Stimulated activated CD4-positive, alpha-beta T cell treated with anti-CD3 and anti-CD28 coated beads, Interleukin-4, amount 100 ng/mL, for 4 hours (primary cell): ENCODE measurements around the gene NIPA2.

Experiments
- DNase-seq, 2 experiments: peaks; one replicate each; pipeline ENCODE4 v3.0.0-alpha.2; 2020

NIPA2 gene

GRCh38 chr15:22839046-22839695 lies 705 bp downstream of the NIPA2 start:
- DNase-seq, result no peak

GRCh38 chr15:22844421-22845288 lies 6.2 kb downstream of the NIPA2 start:
- no peak for DNase-seq

- DNase-seq, result no peak
Measured at GRCh38 chr15:22845289-22845900, 6.9 kb downstream of the NIPA2 start.

DNA sequence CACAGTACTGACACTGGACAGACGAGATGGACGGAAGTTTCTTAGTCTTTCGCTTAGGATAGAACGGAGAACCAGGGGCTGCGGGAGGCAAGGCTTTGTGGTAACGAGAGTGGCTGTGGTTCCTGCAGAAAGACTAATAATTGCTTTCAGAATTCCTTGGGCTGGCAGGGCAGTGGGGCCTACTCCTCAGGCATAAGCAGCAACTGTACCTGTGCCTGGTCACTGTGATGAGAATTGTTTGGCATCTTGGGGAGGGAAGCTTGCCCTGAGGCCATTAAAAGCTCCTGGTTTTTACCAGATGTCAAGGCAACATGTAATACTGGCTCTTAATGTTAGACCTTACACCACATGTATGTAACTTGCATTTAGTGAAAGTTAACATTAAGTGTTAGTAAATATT lies 7.6 kb downstream of the NIPA2 start:
- DNase-seq, result no peak

GRCh38 chr15:22850055-22850454 lies 11.6 kb downstream of the NIPA2 start:
- no peak for DNase-seq

DNA sequence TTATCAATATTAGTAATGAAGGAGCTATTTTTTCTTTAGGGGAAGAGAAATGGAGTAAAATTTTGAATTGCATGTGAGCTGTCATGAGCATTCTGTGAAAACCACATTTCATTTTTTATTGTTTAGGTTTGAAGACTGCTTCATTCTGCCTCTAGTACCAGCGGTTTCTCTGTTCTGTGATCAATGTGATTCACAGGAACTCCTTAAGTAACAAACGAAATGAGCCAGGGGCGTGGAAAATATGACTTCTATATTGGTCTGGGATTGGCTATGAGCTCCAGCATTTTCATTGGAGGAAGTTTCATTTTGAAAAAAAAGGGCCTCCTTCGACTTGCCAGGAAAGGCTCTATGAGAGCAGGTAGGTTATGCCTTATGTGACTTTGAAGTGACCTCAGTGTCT lies 13.0 kb downstream of the NIPA2 start:
- DNase-seq, result no peak

DNA sequence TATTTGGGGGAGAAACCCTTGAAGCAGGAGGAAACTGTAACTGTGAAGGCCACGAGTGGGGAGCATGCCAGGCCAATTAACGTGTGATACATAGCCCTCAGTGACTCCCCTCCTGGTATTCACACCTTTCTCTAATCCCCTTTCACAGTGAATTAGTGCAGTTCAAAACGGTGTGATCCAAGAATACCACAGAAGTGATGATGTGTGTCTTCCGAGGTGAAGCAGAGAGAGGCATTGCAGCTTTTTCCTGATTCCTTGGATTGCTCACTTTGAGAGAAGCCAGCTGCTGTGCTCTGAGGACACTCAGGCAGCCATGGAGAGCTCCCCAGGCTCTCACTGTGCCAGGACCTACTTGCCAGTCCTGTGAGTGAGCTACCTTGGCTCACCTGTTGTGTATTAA lies 17.3 kb downstream of the NIPA2 start:
- DNase-seq, result no peak

DNA sequence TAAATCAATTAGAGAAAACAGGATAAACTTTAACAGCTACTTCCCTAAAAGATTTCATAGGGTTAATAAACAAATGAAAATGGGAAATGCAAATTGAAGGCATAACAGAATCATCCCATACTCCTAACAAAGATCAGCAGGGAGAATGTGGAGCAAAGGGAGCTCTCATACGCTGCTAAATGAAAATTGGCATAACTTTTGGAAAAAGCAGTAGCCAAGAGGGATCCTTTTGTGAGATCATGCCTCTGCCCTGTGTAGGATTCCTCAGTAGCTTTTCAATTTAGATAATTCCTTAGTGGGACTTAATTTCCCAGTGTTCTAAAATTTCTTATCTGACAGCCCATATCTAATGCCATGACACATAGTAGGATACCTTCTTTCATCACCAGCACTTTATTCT lies 18.2 kb downstream of the NIPA2 start:
- DNase-seq, result no peak

GRCh38 chr15:22861161-22861560 lies 22.7 kb downstream of the NIPA2 start:
- no peak for DNase-seq

GRCh38 chr15:22863356-22863755 lies 24.9 kb downstream of the NIPA2 start:
- no peak for DNase-seq

- DNase-seq, result no peak
Measured at GRCh38 chr15:22866079-22866478, 27.6 kb downstream of the NIPA2 start.

GRCh38 chr15:22867886-22868285 lies 29.4 kb downstream of the NIPA2 start:
- DNase-seq, result no peak

DNA sequence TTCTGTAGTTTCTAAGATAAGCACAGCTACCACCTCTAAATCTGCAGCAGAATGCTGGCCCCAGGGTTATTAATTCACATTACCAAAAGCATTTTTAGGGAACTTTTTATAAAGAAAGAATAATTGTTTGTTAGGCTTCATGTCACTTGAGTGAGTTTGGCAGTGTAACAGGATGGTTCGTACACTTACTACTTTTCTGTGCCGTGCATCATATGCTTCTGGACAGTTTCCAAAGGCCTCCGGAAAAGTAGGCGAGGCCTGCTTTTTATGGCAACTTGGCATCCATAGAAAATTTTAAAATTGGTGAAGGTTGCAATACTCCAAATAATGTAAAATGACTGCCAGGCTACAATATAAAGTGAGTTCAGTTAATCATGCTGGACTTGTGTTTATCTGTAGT lies 30.0 kb downstream of the NIPA2 start:
- no peak for DNase-seq

DNA sequence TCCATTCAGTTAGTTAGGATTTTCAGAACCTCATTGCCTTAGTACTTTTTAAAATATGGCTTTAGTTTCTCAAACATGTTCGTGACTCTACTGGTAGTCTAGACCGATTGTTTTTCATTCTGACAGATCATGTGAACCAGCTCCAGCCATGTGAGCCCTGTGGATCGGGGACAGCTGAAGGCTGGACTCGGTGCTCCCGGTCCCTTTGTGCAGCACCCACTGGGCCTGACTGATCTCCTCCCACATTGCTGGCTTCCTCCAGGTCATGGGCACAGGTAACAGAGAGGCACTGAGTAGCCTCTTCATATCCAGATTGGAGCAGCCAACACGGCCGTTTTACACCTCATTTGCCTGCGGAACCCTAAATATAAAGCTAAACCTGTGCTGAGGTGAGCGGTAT lies 30.5 kb downstream of the NIPA2 start:
- no peak for DNase-seq

- DNase-seq, result no peak
Measured at GRCh38 chr15:22869856-22870255, 31.4 kb downstream of the NIPA2 start.

DNA sequence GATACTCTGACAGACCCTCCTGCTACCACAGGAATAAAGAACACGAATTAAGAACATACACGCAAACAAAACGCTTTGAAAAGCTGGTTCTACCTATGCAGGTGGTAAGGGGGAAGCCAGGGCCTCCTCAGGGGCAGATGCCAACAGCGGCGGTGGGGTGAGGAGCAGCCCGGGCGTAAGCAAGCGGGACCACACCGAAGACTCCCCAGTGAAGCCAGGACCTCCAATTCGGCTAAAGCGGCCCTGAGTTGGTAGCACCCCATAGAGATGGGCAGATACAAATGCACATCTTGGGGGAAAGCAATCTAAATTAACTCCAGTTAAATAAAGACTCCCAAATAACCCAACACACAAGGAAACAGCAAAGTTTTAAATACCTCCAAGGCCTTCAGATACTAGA lies 32.4 kb downstream of the NIPA2 start:
- no peak for DNase-seq

DNA sequence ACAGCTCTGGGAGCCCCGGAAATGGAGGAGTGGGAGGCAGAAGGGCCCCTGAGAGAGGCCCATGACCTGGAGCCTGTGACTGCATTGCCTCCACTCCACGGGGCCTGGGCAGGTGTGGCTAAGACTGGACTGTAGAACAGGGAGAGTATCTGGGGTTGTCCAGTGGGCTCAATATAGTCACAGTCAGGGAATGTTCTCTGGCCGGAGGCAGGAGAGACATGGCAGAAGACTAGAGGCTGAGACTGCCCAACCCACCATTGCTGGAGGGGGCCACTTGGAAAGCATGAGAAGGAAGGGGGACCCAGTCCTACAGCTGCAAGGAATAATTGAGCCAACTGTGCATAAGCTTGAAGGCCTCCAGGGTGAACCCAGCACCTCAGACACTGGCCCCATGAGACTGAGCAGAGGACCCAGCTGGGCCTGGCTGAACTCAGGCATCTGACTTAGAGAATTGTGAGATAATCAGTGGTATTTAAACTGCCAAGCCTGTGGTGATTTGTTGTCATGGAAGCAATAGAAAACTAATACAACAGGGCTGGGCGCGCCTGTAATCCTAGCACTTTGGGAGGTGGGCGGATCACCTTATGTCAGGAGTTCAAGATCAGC lies 33.1 kb downstream of the NIPA2 start:
- DNase-seq, result no peak

GRCh38 chr15:22872936-22873701 lies 34.7 kb downstream of the NIPA2 start:
- DNase-seq, result no peak

DNA sequence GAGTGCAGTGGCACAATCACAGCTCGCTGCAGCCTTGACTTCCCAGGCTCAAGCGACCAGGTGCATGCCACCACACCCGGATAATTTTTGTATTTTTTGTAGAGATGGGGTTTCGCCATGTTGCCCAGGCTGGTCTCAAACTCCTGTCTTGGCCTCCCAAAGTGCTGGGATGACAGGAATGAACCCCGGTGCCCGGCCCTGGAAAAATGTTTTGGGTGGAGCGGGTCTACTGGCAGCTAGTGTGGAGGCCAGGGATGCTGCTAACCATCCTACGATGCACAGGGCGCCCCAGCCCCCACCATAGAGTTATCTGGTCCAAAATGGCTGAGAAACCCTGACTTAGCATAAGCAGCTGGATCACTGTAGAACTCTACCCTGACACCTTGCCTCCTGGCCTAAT lies 35.4 kb downstream of the NIPA2 start:
- DNase-seq, result no peak

GRCh38 chr15:22874256-22874655 lies 35.8 kb downstream of the NIPA2 start:
- no peak for DNase-seq

DNA sequence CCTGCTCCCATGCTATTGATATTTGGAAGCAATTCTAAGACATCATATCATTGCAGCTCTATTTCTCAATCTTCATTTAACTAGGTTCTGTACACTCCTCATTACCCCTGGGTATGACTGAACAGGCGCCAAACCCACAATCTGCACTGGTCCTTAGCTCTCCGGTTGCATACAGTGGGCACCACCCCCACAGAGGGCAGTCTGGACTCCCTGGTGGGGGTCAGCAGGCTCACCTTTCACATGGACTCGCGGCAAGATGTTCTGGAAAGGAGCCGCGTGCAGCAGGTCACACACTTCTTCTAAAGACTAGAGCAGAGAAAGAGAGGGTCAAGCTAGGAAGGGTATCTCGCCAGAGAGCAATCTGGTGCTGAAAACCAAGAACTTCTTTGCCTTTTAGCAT lies 36.5 kb downstream of the NIPA2 start:
- no peak for DNase-seq

DNA sequence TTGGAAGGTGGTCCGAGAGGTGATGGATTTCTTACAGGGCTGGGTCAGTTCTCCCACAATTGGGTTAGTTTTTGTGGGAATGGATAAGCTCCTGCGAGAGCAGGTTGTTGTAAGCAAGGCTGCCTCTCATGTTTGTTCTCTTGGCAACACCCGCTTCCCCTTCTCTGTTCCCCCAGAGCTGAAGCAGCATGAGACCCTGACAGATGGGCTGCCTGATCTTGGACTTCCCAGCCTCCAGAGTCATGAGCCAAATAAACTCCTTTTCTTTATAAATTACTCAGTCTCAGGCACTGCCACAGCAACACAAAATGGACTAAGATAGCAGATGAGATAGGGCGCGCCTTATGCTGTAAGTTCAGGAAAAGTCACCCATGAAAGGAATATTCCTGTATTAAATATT lies 38.7 kb downstream of the NIPA2 start:
- no peak for DNase-seq

DNA sequence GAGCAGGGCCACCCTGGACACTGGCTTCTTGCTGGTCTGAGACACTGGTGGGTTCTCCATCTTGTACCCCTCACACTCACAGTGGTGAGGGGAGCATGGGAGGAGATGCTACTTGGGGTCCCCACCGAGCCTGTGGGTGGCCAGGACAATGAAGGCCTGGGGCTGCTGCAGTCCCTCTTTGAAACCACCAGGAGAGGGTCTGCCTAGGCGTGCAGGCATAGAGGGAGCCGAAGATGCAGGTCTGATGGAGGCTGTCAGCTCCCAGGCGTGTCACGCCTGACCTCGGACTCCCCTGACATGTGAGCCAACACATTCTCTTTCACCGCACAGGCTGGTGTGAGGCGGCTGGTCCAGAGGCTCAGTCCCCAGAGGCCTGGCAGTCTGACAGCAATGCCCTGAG lies 39.1 kb downstream of the NIPA2 start:
- no peak for DNase-seq
